GM19193 (cell line): ENCODE results near the gene CCT8.
A peak's percentile ranks its signal among the peaks of the same experiment; 100 is the strongest.

Experiments used
- POLR2A ChIP-seq: IDR thresholded peaks from 4 replicates; pipeline ENCODE4 v1.6.1; 2011; ENCODE audit not compliant: insufficient read depth, insufficient read length; ENCODE audit errors: extremely low read depth

The CCT8 gene

GRCh38 chr21:29055080-29055479 is 18.4 kb downstream of the CCT8 start:
- no peak for TF ChIP-seq POLR2A

GRCh38 chr21:29053656-29054055 is 19.8 kb downstream of the CCT8 start:
- no peak for TF ChIP-seq POLR2A

- no peak for TF ChIP-seq POLR2A
Observed at GRCh38 chr21:29053011-29053553, 20.4 kb downstream of the CCT8 start.

GRCh38 chr21:29052224-29052623 is 21.2 kb downstream of the CCT8 start:
- TF ChIP-seq POLR2A, result no peak

- TF ChIP-seq POLR2A, result no peak
Observed at GRCh38 chr21:29034678-29035077, 38.8 kb downstream of the CCT8 start.

- TF ChIP-seq POLR2A, result no peak
Observed at GRCh38 chr21:29033871-29034270, 39.6 kb downstream of the CCT8 start.

GRCh38 chr21:29033301-29033700 is 40.1 kb downstream of the CCT8 start:
- TF ChIP-seq POLR2A, result no peak

- no peak for TF ChIP-seq POLR2A
Observed at GRCh38 chr21:29030909-29031308, 42.5 kb downstream of the CCT8 start.

- TF ChIP-seq POLR2A, result no peak
Observed at GRCh38 chr21:29029524-29029923, 43.9 kb downstream of the CCT8 start.

- no peak for TF ChIP-seq POLR2A
Observed at GRCh38 chr21:29025328-29025713, 48.1 kb downstream of the CCT8 start.

GRCh38 chr21:29024474-29025327 is 48.7 kb downstream of the CCT8 start, which contains the start of gene USP16:
Gene USP16 (plus strand): TSS chr21:29024668. CDS start chr21:29027914, 3,246 bp downstream.
- peak; percentile 95 for TF ChIP-seq POLR2A

GRCh38 chr21:29022166-29022565 is 51.3 kb downstream of the CCT8 start:
- no peak for TF ChIP-seq POLR2A

GRCh38 chr21:29018540-29018939 is 54.9 kb downstream of the CCT8 start:
- no peak for TF ChIP-seq POLR2A

- no peak for TF ChIP-seq POLR2A
Observed at GRCh38 chr21:29017639-29018237, 55.7 kb downstream of the CCT8 start.

GRCh38 chr21:29008367-29008766 is 65.1 kb downstream of the CCT8 start:
- no peak for TF ChIP-seq POLR2A

GRCh38 chr21:29007810-29008209 is 65.6 kb downstream of the CCT8 start:
- no peak for TF ChIP-seq POLR2A
